Hepatocyte (in vitro differentiated cells): ENCODE results near the gene VWA5A. TPM values are rescaled to one million over a fixed set of nuclear protein-coding genes. Genes with fewer than 3 reads are reported as not detected.
A peak's percentile ranks its signal among the peaks of the same experiment; 100 is the strongest.

Experiments
- DNase-seq: peaks from one replicate; pipeline ENCODE4 v3.0.0-alpha.2; 2016; ENCODE audit warnings: low spot score
- H2AFZ ChIP-seq: fragments of 200-600 bp; sonication (generic); 2 replicates; pipeline ENCODE4 v1.6.0; 2016; ENCODE audit warnings: antibody characterized with exemption, mild to moderate bottlenecking
- H3K27ac ChIP-seq: fragments of 200-600 bp; sonication (generic); 2 replicates; pipeline ENCODE4 v1.5.1; 2016; ENCODE audit warnings: mild to moderate bottlenecking
- H3K27me3 ChIP-seq: fragments of 200-600 bp; sonication (generic); 2 replicates; pipeline ENCODE4 v1.6.1; 2016
- H3K36me3 ChIP-seq: fragments of 200-600 bp; sonication (generic); replicated peaks from 2 replicates; pipeline ENCODE4 v1.5.1; 2016; ENCODE audit warnings: low read depth; ENCODE audit not compliant: insufficient read depth
- H3K4me1 ChIP-seq: fragments of 200-600 bp; sonication (generic); 2 replicates; pipeline ENCODE4 v1.5.1; 2016; ENCODE audit warnings: mild to moderate bottlenecking, moderate library complexity; ENCODE audit not compliant: insufficient read depth
- H3K4me2 ChIP-seq: fragments of 200-600 bp; sonication (generic); 2 replicates; pipeline ENCODE4 v1.6.0; 2016
- H3K4me3 ChIP-seq: fragments of 200-600 bp; sonication (generic); 2 replicates; pipeline ENCODE4 v1.5.1; 2016; ENCODE audit warnings: mild to moderate bottlenecking
- H3K79me2 ChIP-seq: fragments of 200-600 bp; sonication (generic); 2 replicates; pipeline ENCODE4 v1.6.0; 2017; ENCODE audit warnings: mild to moderate bottlenecking
- H3K9me2 ChIP-seq: fragments of 200-600 bp; sonication (generic); replicated peaks from 2 replicates; pipeline ENCODE4 v1.6.0; 2017; ENCODE audit warnings: mild to moderate bottlenecking; ENCODE audit not compliant: insufficient read depth
- H3K9me3 ChIP-seq: fragments of 200-600 bp; sonication (generic); 2 replicates; pipeline ENCODE4 v1.5.1; 2016; ENCODE audit warnings: low read depth, mild to moderate bottlenecking
- H4K20me1 ChIP-seq: fragments of 200-600 bp; sonication (generic); 2 replicates; pipeline ENCODE4 v1.6.0; 2016; ENCODE audit warnings: mild to moderate bottlenecking; ENCODE audit not compliant: insufficient read depth, poor library complexity, severe bottlenecking
- CTCF ChIP-seq: fragments of 200-600 bp; sonication (generic); IDR thresholded peaks from 2 replicates; pipeline ENCODE4 v1.5.1; 2016; ENCODE audit warnings: antibody characterized with exemption, mild to moderate bottlenecking; ENCODE audit not compliant: poor library complexity
- EZH2 ChIP-seq: fragments of 200-600 bp; sonication (generic); IDR thresholded peaks from 2 replicates; pipeline ENCODE4 v1.6.1; 2016; ENCODE audit warnings: antibody characterized with exemption, mild to moderate bottlenecking, borderline replicate concordance
- EZH2phosphoT487 ChIP-seq: fragments of 200-600 bp; sonication (generic); IDR thresholded peaks from one replicate; pipeline ENCODE4 v1.6.1; 2018; ENCODE audit warnings: antibody characterized with exemption, mild to moderate bottlenecking, low read depth, moderate library complexity; ENCODE audit not compliant: unreplicated experiment, severe bottlenecking
- WGBS: methylation state at CpG from one replicate; pipeline ENCODE4 v1.1.6; 2016; ENCODE audit warnings: low lambda C conversion rate; ENCODE audit errors: missing lambda C conversion rate; 5-methylcytosine and 5-hydroxymethylcytosine counted together
- polyA plus RNA-seq: library from polyadenylated mRNA; unstranded; fragments of >200 nt; fragmentation: Nextera tagmentation; extraction: Ambion mirVana; gene quantifications from 2 replicates; pipeline ENCODE4 v1.2.1, GENCODE V29; 2016
- total RNA-seq: library from RNA; depleted of rRNA; stranded (reverse); fragments of >200 nt; gene quantifications from 2 replicates; pipeline ENCODE4 v1.2.3, GENCODE V29; 2014

Gene VWA5A, protein sequence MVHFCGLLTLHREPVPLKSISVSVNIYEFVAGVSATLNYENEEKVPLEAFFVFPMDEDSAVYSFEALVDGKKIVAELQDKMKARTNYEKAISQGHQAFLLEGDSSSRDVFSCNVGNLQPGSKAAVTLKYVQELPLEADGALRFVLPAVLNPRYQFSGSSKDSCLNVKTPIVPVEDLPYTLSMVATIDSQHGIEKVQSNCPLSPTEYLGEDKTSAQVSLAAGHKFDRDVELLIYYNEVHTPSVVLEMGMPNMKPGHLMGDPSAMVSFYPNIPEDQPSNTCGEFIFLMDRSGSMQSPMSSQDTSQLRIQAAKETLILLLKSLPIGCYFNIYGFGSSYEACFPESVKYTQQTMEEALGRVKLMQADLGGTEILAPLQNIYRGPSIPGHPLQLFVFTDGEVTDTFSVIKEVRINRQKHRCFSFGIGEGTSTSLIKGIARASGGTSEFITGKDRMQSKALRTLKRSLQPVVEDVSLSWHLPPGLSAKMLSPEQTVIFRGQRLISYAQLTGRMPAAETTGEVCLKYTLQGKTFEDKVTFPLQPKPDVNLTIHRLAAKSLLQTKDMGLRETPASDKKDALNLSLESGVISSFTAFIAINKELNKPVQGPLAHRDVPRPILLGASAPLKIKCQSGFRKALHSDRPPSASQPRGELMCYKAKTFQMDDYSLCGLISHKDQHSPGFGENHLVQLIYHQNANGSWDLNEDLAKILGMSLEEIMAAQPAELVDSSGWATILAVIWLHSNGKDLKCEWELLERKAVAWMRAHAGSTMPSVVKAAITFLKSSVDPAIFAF
- total RNA-seq (19.1 and 21.6 TPM in 2 replicates), polyA plus RNA-seq (18.9 and 26.3 TPM in 2 replicates)

GRCh38 chr11:124114942-124115781 is at the start of gene VWA5A:
Gene VWA5A, plus strand, starts transcription at chr11:124115450. Its CDS starts 2,062 bp downstream, at chr11:124117512.
- Histone ChIP-seq H3K9me2 (no peaks in the 10 kb centered on the region), H3K79me2 (no peaks in the 10 kb centered on the region), H4K20me1 (no peaks in the 10 kb centered on the region), H3K4me1 (peaks cover 17% of the 10 kb centered on the region), H3K9me3 (no peaks in the 10 kb centered on the region), H3K27me3 (no peaks in the 10 kb centered on the region), H2AFZ (peak within 1 kb of the TSS; percentile 86), H3K36me3 (no peaks in the 10 kb centered on the region), H3K27ac (peak within 1 kb of the TSS; percentile 64), H3K4me2 (peak within 1 kb of the TSS; percentile 81), H3K4me3 (peak within 1 kb of the TSS; percentile 45)
- 4% methylated on average over 16 of the region's 16 CpGs for WGBS
- TF ChIP-seq EZH2phosphoT487 (no peak), EZH2 (no peak), CTCF (no peak)
- peak; percentile 92 for DNase-seq

- H3K36me3 ChIP-seq, result no peaks in the 10 kb centered on the region
- H3K4me3 ChIP-seq, result no peak overlapping the region
- no peaks in the 10 kb centered on the region for H3K9me2 ChIP-seq
- no peaks in the 10 kb centered on the region for H3K4me1 ChIP-seq
- no peak overlapping the region for H3K27ac ChIP-seq
- H2AFZ ChIP-seq, result no peak overlapping the region
- no peaks in the 10 kb centered on the region for H4K20me1 ChIP-seq
- WGBS, result 63% methylated on average over 4 of the region's 4 CpGs
- no peak for DNase-seq
- TF ChIP-seq EZH2 (no peak), EZH2phosphoT487 (no peak), CTCF (no peak)
- no peaks in the 10 kb centered on the region for H3K79me2 ChIP-seq
- peaks cover 17% of the 10 kb centered on the region for H3K27me3 ChIP-seq
- H3K4me2 ChIP-seq, result no peak overlapping the region
- no peaks in the 10 kb centered on the region for H3K9me3 ChIP-seq
These were observed 46.6 kb upstream of the VWA5A start for GRCh38 chr11:124068601-124069110.

DNA sequence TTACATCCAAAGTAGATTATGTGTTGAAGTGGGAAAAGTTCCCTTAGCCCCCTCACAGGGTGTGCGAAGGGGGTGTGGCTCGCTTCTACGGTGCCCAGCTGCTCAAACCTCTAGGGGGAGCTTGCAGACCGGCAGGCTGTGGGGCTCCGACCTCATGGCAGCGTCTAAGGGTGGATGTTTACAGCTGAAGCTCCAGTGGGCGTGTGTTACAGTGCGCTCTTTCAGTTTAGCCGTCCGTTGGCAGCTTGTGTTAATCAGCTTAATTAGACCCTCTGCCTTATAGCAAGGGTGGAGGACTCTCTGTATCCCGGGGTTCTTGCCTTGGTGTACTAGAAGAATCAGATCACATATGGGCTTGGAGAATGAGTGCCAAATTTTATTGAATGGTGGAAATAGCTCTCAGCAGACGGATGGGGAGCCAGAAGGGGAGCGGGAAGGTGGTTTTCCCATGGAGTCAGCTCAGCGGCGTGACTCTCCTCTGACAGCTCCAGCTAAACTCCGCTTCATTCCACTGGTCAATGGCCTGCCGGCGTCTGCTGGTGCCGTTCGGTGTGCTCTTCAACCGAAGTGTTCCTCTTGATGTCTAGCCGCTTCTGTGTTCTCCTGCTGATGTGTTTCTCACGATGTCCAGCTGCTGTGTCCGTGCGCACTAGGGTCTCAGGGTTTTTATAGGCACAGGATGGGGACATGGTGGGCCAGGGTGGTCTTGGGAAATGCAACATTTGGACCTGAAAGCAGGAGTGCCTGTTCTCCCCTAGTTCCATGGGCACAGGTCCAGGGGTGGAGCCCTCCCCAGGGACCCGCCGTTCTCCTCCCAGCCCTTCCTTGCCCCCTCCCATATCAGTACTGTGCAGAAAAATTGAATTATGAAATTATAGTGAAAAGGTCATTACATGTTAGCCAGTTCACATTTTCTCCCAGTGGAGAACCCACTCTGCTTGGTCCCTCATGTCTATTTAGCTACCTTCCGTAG is 45.5 kb upstream of the VWA5A start:
- Histone ChIP-seq H3K9me2 (no peaks in the 10 kb centered on the region), H3K36me3 (no peaks in the 10 kb centered on the region), H3K79me2 (no peaks in the 10 kb centered on the region), H4K20me1 (no peaks in the 10 kb centered on the region), H3K27ac (no peak overlapping the region), H3K27me3 (peaks cover 17% of the 10 kb centered on the region), H2AFZ (peak overlapping the region; percentile 69), H3K4me1 (no peaks in the 10 kb centered on the region), H3K9me3 (no peaks in the 10 kb centered on the region), H3K4me2 (peak overlapping the region; percentile 77), H3K4me3 (no peak overlapping the region)
- WGBS, result 50% methylated on average over 28 of the region's 28 CpGs
- DNase-seq, result peak; percentile 80
- TF ChIP-seq EZH2, result no peak
- peak; percentile 58 for TF ChIP-seq CTCF
